GM21786 (cell line): ENCODE data around the gene HERC4.
A peak's percentile ranks its signal among the peaks of the same experiment; 100 is the strongest.

Source experiments
- ATAC-seq: cut with Tn5 transposase; IDR thresholded peaks from one replicate; pipeline ENCODE4 v1.9.1; 2021; ENCODE audit not compliant: unreplicated experiment

HERC4 gene, protein sequence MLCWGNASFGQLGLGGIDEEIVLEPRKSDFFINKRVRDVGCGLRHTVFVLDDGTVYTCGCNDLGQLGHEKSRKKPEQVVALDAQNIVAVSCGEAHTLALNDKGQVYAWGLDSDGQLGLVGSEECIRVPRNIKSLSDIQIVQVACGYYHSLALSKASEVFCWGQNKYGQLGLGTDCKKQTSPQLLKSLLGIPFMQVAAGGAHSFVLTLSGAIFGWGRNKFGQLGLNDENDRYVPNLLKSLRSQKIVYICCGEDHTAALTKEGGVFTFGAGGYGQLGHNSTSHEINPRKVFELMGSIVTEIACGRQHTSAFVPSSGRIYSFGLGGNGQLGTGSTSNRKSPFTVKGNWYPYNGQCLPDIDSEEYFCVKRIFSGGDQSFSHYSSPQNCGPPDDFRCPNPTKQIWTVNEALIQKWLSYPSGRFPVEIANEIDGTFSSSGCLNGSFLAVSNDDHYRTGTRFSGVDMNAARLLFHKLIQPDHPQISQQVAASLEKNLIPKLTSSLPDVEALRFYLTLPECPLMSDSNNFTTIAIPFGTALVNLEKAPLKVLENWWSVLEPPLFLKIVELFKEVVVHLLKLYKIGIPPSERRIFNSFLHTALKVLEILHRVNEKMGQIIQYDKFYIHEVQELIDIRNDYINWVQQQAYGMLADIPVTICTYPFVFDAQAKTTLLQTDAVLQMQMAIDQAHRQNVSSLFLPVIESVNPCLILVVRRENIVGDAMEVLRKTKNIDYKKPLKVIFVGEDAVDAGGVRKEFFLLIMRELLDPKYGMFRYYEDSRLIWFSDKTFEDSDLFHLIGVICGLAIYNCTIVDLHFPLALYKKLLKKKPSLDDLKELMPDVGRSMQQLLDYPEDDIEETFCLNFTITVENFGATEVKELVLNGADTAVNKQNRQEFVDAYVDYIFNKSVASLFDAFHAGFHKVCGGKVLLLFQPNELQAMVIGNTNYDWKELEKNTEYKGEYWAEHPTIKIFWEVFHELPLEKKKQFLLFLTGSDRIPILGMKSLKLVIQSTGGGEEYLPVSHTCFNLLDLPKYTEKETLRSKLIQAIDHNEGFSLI

DNA sequence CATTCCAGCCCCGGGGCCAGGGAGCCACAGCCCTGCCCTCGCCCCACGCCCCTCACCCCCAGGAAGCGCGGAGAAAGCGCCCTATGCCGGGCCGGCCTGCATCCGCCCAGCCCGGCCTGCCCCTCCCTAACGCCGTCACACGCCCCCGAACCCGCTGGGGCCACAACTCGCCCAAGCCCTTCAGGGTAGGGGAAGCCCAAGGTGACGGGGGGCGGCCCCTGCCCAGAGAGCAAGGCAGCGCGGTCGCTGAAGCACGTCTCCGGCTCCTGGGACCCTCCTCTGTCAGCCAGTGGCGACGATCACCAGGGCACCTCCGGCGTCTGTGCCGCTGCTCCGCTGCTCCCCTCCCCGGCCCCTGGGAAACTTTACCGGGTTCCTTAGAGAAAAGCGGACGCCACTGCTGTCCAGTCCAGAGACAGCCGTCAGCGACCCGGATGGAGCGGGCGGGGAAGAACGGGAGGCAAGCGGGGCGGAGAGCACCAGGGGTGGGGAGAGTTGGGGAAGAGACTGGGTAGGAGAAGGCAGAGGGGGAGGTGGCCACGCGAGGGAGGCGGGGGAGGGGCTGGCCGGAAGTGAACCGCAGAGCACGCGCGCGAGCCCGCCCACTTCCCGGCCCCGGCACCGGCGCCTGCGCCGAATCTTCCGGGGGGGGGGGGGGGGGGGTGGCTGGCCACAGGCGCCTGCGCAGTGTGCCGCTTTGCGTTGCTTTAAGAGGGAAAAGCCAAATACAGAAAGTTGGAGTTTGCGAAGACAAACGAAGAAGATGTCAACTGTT lies at the start of gene HERC4:
Gene HERC4, minus strand, starts transcription at position 509 of the 775 bp plus-strand sequence. CDS start 2,175 bp downstream, outside the sequence.
- ATAC-seq, result peak; percentile 89

GRCh38 chr10:68124718-68125117 lies 49.6 kb upstream of the HERC4 start:
- no peak for ATAC-seq

GRCh38 chr10:68121852-68122251 lies 46.8 kb upstream of the HERC4 start:
- no peak for ATAC-seq

DNA sequence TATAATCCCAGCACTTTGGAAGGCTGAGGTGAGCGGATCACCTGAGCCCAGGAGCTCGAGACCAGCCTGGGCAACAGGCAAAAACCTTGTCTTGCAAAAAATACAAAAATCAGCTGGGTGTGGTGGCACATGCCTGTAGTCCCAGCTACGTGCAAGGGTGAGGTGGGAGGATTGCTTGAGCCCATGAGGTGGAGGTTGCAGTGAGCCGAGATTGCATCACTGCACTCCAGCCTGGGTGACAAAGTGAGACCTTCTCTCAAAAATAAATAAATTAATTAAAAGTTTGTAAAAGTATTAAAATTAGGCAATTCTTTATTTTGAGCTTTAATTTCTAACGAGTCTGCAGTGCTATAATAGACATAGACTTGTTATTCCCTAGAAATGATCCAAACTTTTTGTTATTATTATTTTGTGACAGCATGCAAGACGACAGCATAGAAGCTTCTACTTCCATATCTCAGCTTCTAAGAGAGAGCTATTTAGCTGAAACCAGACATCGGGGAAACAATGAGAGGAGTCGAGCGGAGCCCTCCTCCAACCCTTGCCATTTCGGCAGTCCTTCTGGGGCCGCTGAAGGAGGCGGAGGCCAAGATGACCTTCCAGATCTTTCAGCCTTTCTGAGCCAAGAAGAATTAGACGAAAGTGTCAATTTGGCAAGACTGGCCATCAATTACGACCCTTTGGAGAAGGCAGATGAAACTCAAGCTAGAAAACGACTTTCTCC lies 46.1 kb upstream of the HERC4 start:
- no peak for ATAC-seq

DNA sequence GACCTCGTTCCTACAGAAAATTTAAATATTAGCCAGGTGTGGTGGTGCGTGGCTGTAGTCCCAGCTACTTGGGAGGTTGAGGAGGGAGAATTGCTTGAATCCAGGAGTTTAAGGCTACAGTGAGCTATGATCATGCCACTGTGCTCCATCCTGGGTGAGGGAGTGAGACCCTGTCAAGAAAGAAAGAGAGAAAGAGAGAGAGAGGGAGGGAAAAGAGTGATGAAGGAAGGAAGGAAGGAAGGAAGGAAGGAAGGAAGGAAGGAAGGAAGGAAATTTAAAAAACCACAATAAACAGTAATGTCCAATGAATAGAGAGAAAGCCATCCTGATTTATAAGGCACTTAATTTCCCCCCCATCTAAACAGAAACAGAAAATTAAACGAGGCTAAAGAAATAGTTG lies 43.6 kb upstream of the HERC4 start:
- no peak for ATAC-seq

- ATAC-seq, result no peak
Measured at GRCh38 chr10:68112837-68113236, 37.8 kb upstream of the HERC4 start.

GRCh38 chr10:68111584-68111983 lies 36.5 kb upstream of the HERC4 start:
- ATAC-seq, result no peak

GRCh38 chr10:68110027-68110426 lies 34.9 kb upstream of the HERC4 start:
- ATAC-seq, result no peak

DNA sequence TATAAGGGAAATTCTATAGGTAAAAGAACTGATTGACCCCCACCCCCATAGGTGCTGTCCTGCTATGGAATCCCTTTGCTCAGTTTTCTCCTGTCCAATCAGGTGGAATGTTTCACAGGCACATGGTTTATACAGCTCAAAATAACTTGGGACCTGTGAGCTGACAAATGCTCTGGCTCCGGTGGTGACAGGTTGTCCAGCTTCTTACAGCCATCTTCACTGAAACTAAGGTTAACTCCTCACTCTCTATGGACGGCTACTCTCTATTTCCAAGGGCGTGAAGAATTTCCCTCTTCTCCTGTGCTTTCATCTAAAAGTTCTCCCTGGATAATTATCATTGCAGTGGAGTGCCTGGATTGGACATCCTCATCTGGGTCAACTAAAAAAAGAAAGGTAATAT lies 34.2 kb upstream of the HERC4 start, which contains the start of gene MYPN:
Gene MYPN, plus strand, starts transcription at position 158 of the 400 bp plus-strand sequence. CDS start 11,951 bp downstream, outside the sequence.
- no peak for ATAC-seq

DNA sequence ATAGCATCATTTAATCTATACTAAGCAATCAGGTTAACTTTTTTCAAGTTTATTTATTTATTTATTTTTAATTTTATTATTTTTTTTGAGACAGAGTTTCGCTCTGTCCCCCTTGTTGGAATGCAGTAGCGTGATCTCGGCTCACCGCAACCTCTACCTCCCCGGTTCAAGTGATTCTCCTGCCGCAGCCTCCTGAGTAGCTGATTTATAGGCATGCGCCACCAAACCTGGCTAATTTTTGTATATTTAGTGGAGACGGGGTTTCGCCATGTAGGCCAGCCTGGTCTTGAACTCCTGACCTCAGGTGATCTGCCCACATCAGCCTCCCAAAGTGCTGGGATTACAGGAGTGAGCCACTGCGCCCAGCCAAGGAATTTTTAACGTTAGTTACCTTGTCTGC lies 33.6 kb upstream of the HERC4 start:
- no peak for ATAC-seq

DNA sequence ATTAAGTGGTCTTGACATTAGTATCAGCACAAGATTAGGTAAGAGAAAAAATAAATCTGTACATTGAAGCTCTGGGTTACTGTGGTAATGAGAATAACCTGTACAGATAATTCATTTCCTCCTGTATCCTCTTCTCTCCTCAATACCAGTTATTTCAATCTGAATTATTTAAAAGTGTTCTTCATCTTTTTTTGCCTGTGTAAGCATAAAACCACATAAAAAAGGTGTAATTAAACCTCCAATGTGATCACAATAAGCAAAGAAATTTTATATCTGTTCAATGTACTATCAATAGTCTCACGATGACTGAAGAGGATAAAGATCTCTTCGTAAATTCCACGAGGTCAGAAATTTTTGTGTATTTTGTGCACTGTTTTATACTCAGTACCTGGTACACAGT lies 33.0 kb upstream of the HERC4 start:
- no peak for ATAC-seq

DNA sequence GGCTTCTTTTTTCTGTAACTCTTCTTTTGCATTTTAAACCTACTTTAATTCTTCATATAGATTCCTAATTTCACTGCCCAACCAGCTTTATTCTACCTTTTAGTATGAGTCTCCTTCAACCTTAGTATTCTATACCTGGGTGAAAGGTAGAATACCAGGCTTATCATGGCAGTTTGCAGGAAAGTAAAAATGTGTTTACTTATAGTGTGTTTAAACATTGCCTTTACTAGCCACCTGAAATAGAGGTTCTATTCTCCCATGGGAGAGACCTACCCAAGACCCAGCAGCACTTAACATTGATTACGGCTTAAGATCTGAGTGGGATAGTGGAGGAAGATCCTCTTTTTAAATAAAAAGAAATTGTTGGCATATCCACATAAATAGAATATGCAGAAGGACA lies 32.6 kb upstream of the HERC4 start:
- ATAC-seq, result no peak

- ATAC-seq, result no peak
Measured at GRCh38 chr10:68106656-68107055, 31.6 kb upstream of the HERC4 start.

GRCh38 chr10:68105820-68106219 lies 30.7 kb upstream of the HERC4 start:
- ATAC-seq, result no peak

DNA sequence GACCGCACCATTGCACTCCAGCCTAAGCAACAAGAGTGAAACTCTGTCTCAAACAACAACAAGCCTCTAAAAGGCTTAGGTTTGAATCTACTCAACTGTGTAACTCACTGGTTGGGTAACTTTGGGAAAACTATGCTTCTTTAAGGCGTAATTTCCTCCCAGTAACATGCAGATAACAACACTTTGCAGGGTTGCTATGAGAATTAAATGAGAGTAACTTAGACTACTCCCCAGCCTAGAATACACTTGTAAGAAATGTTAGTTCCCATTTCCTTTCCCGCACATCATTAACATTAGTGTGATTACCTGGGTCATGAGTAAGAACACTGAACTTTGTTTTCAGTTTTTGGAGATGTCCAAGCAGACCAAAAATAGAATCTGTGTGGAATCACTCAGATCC lies 28.8 kb upstream of the HERC4 start:
- ATAC-seq, result no peak

DNA sequence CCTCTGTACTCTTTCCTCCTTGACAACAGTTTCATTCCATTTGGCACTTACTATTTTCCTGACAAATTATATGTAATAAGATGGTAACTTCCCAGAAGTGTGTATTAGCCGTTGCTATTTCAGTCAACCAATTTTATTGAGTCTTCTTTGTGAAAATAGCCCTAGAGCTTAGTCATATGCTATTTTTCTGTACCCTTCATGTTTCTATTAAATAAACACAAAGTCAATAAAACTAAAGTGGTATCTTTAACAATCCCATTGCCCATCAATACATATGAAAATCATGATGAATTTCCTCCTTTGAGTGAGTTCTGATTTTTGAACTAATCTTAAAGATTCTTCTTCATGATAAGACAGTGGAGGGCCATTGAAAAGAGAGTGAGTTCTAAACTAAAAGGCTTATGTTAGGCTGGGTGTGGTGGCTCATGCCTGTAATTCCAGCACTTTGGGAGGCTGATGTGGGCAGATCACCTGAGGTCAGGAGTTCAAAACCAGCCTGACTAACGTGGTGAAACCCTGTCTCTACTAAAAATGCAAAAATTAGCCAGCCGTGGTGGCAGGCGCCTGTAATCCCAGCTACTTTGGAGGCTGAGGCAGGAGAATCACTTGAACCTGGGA lies 28.3 kb upstream of the HERC4 start:
- no peak for ATAC-seq

DNA sequence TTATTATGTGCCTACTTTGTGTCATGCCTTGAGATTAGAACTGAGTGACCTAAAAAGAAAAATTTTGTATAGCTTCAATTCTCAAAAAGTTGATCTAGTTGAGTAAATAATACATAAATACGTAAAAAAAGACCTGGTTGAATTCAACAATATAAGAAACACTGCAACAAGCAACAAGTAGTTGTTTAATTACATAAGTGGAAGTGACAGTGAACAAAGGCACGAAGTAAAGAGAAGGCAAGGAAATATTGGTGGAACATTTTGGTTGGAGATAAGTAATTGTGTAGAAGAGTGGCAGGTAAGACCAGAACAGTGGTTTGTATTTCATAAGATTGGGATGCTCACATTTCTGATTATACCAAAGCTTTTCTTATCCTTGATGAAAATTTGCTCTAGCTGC lies 26.0 kb upstream of the HERC4 start:
- no peak for ATAC-seq

DNA sequence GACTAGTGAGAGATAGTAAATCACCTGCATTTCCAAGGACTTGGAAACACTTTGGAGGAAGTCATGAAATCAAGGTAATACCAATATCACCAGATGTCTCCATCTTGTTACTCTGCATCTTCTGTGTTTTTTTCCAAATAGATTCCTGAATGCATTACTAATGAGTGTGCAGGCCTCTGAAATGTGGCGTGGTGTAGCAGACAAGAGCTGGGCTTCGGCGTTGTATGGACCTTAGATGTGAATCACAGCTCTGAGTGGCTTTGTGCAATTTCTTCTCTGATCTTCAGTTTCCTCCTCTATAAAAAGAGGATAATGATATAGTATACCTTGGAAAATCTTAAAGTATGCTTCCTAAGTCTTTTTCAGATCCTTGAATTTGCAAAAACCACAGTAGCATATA lies 24.7 kb upstream of the HERC4 start:
- ATAC-seq, result no peak

DNA sequence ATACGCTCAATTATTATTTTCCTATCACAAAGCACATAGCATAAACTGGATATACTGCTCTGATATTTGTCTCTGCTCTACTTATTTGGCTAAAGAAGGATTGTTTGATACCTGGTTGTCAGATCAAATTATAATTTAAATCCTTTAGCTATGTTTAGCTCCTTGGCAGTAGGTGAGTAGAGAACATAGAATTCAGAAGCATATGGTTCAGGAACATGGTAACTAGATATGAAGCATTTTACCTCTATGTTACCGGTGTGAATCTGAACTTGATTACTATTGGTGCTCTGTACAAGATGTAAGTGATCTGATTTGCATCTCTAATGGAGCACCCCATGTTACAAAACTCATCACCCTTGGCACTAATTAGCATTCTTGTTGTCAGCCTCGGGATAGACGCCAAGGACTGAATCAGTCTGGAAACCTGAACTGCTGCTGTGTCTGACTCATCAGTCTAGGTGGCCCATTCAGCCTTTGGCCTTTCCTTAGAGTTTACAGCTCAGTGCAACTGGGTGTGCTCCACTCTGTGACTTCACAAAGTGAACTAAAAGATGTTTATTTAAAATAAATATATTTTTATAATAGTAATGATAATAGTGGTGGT lies 21.9 kb upstream of the HERC4 start:
- no peak for ATAC-seq
